MM.1S (cell line): ENCODE data around the gene UXS1.
A peak's percentile ranks its signal among the peaks of the same experiment; 100 is the strongest.

Experiments used
- DNase-seq: peaks from one replicate; pipeline ENCODE4 v3.0.0-alpha.2; 2015
- H2AFZ ChIP-seq: fragments of 300-600 bp; sonication (generic); 2 replicates; pipeline ENCODE4 v1.6.0; 2016; ENCODE audit warnings: antibody characterized with exemption, low read length
- H3F3A ChIP-seq: fragments of 300-600 bp; sonication (generic); 2 replicates; pipeline ENCODE4 v1.6.1; 2016; ENCODE audit warnings: mild to moderate bottlenecking, antibody characterized with exemption, low read length, moderate library complexity, mixed read lengths; ENCODE audit not compliant: insufficient read depth
- H3K27ac ChIP-seq: fragments of 300-600 bp; sonication (generic); 2 replicates; pipeline ENCODE4 v1.5.1; 2016; ENCODE audit warnings: mild to moderate bottlenecking, low read length
- H3K27me3 ChIP-seq: fragments of 300-600 bp; sonication (generic); replicated peaks from 2 replicates; pipeline ENCODE4 v1.6.0; 2016; ENCODE audit warnings: low read length; ENCODE audit not compliant: insufficient read depth
- H3K36me3 ChIP-seq: fragments of 300-600 bp; sonication (generic); replicated peaks from 2 replicates; pipeline ENCODE4 v1.6.1; 2016; ENCODE audit warnings: mild to moderate bottlenecking, low read length, mixed read lengths; ENCODE audit not compliant: insufficient read depth
- H3K4me1 ChIP-seq: fragments of 300-600 bp; sonication (generic); 2 replicates; pipeline ENCODE4 v1.6.1; 2016; ENCODE audit warnings: low read length, mixed read lengths
- H3K4me2 ChIP-seq: fragments of 300-600 bp; sonication (generic); 2 replicates; pipeline ENCODE4 v1.6.0; 2016; ENCODE audit warnings: low read depth, low read length
- H3K4me3 ChIP-seq: fragments of 300-600 bp; sonication (generic); 2 replicates; pipeline ENCODE4 v1.5.1; 2016; ENCODE audit warnings: low read length, mixed read lengths
- H3K79me2 ChIP-seq: fragments of 300-600 bp; sonication (generic); 2 replicates; pipeline ENCODE4 v1.6.1; 2016; ENCODE audit warnings: mixed run types, low read length, mixed read lengths
- H3K9ac ChIP-seq: fragments of 300-600 bp; sonication (generic); 2 replicates; pipeline ENCODE4 v1.6.1; 2016; ENCODE audit warnings: low read length, mixed read lengths
- H3K9me2 ChIP-seq: fragments of 300-600 bp; sonication (generic); replicated peaks from 2 replicates; pipeline ENCODE4 v1.6.1; 2016; ENCODE audit warnings: mild to moderate bottlenecking, low read length, mixed read lengths; ENCODE audit not compliant: insufficient read depth
- H3K9me3 ChIP-seq: fragments of 300-600 bp; sonication (generic); replicated peaks from 2 replicates; pipeline ENCODE4 v1.6.1; 2016; ENCODE audit warnings: mild to moderate bottlenecking, low read length, mixed read lengths; ENCODE audit not compliant: insufficient read depth
- H4K20me1 ChIP-seq: fragments of 300-600 bp; sonication (generic); 2 replicates; pipeline ENCODE4 v1.6.1; 2016; ENCODE audit warnings: mild to moderate bottlenecking, low read length, moderate library complexity, mixed read lengths; ENCODE audit not compliant: insufficient read depth
- CTCF ChIP-seq: fragments of 300-600 bp; sonication (generic); IDR thresholded peaks from 2 replicates; pipeline ENCODE4 v1.5.1; 2016; ENCODE audit warnings: antibody characterized with exemption, low read length, mixed read lengths
- EZH2 ChIP-seq: fragments of 300-600 bp; sonication (generic); optimal IDR thresholded peaks from 2 replicates; pipeline ENCODE3; 2017; ENCODE audit warnings: low read depth, mild to moderate bottlenecking, antibody characterized with exemption, low read length, mixed read lengths
- EZH2phosphoT487 ChIP-seq: fragments of 300-600 bp; sonication (generic); IDR thresholded peaks from 2 replicates; pipeline ENCODE4 v1.6.1; 2018; ENCODE audit warnings: antibody characterized with exemption, low read length

The UXS1 gene

DNA sequence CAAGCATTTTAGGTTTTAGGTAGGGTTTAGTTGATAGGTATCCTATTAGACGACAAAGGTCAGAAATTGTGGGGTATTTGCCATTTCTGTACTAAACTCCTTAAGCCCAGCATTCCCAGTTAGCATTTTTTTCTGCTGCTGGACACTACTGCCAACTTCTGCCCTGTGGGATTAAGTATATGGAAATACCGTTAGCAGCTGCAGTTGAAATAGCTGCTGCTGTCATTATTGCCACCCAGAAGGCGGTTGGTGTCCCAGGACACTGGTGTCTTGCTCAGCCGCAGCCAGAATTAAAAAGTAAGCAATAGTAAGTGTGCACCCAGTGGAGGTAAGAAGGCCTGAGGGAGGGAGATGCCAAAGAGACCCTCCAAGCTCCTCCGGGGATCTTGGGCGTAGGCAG, 1.9 kb upstream of the UXS1 start:
- TF ChIP-seq EZH2 = no peak
- no peak for TF ChIP-seq EZH2phosphoT487
- no peak for TF ChIP-seq CTCF
- Histone ChIP-seq H3K4me3 (no peak overlapping the region), H3K36me3 (no peaks in the 10 kb centered on the region), H3F3A (peaks cover 12% of the 10 kb centered on the region; the same call in 1 of the 2 replicates), H3K27me3 (no peaks in the 10 kb centered on the region), H3K27ac (no peak overlapping the region), H4K20me1 (no peaks in the 10 kb centered on the region), H3K79me2 (peaks cover 16% of the 10 kb centered on the region), H3K4me1 (peaks cover 10% of the 10 kb centered on the region), H2AFZ (no peak overlapping the region), H3K9me3 (no peaks in the 10 kb centered on the region), H3K4me2 (no peak overlapping the region), H3K9ac (no peak overlapping the region), H3K9me2 (no peaks in the 10 kb centered on the region)
- DNase-seq = no peak

DNA sequence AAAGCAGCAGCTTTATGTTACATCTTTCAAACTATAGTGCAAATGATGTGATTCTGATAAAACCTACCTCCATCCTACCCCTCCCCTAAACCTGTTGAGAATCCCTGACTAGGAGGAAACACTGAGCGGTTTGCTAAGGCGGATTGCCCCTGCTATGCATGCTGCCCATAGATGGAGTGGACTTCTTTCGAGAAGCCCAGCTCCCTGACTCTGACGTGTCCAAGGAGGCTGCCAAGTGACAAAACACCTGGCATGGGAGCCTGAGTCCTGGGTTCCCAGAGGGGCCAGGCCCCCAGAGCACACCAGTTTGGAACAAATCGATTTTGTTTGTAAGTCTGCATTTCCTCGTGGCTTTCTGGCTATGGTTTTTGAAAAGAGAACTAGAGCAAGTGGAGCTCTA, 1.4 kb upstream of the UXS1 start:
- peaks cover 12% of the 10 kb centered on the region; the same call in 1 of the 2 replicates for H3F3A ChIP-seq
- no peaks in the 10 kb centered on the region for H3K9me2 ChIP-seq
- no peak for DNase-seq
- no peaks in the 10 kb centered on the region for H4K20me1 ChIP-seq
- H3K36me3 ChIP-seq = no peaks in the 10 kb centered on the region
- no peak overlapping the region for H3K4me3 ChIP-seq
- no peaks in the 10 kb centered on the region for H3K27me3 ChIP-seq
- no peaks in the 10 kb centered on the region for H3K9me3 ChIP-seq
- no peak overlapping the region for H2AFZ ChIP-seq
- TF ChIP-seq CTCF = no peak
- TF ChIP-seq EZH2 = no peak
- TF ChIP-seq EZH2phosphoT487 = no peak
- no peak overlapping the region for H3K27ac ChIP-seq
- peaks cover 20% of the 10 kb centered on the region for H3K79me2 ChIP-seq
- H3K9ac ChIP-seq = no peak overlapping the region
- peaks cover 10% of the 10 kb centered on the region for H3K4me1 ChIP-seq
- H3K4me2 ChIP-seq = no peak overlapping the region

GRCh38 chr2:106193690-106193976, 468 bp downstream of the UXS1 start:
- H3K27me3 ChIP-seq = no peaks in the 10 kb centered on the region
- H3K27ac ChIP-seq = peak overlapping the region; percentile 60; the same call in 1 of the 2 replicates
- peaks cover 12% of the 10 kb centered on the region; the same call in 1 of the 2 replicates for H3F3A ChIP-seq
- H2AFZ ChIP-seq = peak overlapping the region; percentile 90
- peak overlapping the region; percentile 72 for H3K4me2 ChIP-seq
- no peaks in the 10 kb centered on the region for H3K9me2 ChIP-seq
- peaks cover 10% of the 10 kb centered on the region for H3K4me1 ChIP-seq
- H3K79me2 ChIP-seq = peaks cover 35% of the 10 kb centered on the region
- H4K20me1 ChIP-seq = no peaks in the 10 kb centered on the region
- H3K9ac ChIP-seq = peak overlapping the region; percentile 77
- H3K9me3 ChIP-seq = no peaks in the 10 kb centered on the region
- H3K4me3 ChIP-seq = peak overlapping the region; percentile 89
- TF ChIP-seq EZH2phosphoT487 = no peak
- no peak for TF ChIP-seq EZH2
- TF ChIP-seq CTCF = no peak
- H3K36me3 ChIP-seq = no peaks in the 10 kb centered on the region
- DNase-seq = no peak
